Suprapubic skin (tissue), 3 donors: Measurements from ENCODE around the gene PDE6B.

Source experiments
- EP300 ChIP-seq: sonication (generic); formaldehyde crosslinking; IDR thresholded peaks from one replicate; pipeline ENCODE4 v1.6.1; 2017; ENCODE audit warnings: antibody characterized with exemption
- POLR2A ChIP-seq, 2 donors: fragments of 450-650 bp; IDR thresholded peaks; one replicate each; pipeline ENCODE4 v1.6.1; 2017; ENCODE audit warnings: antibody characterized with exemption in 2 of 2, mild to moderate bottlenecking in 2 of 2, moderate library complexity in 2 of 2
- TF ChIP-seq, protein P1 (sequence below), 2 donors: fragments of 200-600 bp in 1 of 2; fragments of 450-650 bp in 1 of 2; sonication (generic) in 1 of 2; IDR thresholded peaks; one replicate each; pipeline ENCODE4 v1.5.1; 2016 to 2019; ENCODE audit warnings: antibody characterized with exemption in 2 of 2, mild to moderate bottlenecking in 1 of 2, moderate library complexity in 1 of 2

DNA sequence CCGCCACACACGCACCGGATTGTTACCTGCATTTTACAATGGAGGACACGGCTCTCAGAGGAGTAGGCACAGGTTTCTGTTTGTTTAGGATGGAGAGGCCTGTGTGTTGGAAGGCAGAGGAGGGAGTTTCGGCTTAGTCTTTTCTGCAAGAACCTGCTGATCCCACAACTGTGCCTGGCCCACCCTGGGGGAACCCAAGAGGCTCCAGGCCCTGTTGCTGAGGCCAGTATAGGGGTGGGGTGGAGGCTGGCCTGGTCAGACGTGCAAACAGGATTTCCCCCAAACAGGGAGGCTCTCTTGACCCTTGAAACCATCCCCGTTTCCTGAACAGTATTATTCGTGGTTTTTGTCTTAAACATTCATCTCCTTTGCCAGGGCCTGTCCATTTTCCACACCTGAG is 64.3 kb downstream of the PDE6B start:
- no peak for TF ChIP-seq EP300
- TF ChIP-seq, protein P1, sequence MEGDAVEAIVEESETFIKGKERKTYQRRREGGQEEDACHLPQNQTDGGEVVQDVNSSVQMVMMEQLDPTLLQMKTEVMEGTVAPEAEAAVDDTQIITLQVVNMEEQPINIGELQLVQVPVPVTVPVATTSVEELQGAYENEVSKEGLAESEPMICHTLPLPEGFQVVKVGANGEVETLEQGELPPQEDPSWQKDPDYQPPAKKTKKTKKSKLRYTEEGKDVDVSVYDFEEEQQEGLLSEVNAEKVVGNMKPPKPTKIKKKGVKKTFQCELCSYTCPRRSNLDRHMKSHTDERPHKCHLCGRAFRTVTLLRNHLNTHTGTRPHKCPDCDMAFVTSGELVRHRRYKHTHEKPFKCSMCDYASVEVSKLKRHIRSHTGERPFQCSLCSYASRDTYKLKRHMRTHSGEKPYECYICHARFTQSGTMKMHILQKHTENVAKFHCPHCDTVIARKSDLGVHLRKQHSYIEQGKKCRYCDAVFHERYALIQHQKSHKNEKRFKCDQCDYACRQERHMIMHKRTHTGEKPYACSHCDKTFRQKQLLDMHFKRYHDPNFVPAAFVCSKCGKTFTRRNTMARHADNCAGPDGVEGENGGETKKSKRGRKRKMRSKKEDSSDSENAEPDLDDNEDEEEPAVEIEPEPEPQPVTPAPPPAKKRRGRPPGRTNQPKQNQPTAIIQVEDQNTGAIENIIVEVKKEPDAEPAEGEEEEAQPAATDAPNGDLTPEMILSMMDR (IDR thresholded peaks at IDR 0.05): no peak
- no peak for TF ChIP-seq POLR2A (IDR thresholded peaks at IDR 0.05)
